Motor neuron (in vitro differentiated cells): ENCODE results near the gene GRHL3. TPM values are rescaled to one million over a fixed set of nuclear protein-coding genes. Genes with fewer than 3 reads are reported as not detected.

Experiments
- ATAC-seq, 8 experiments: fragments of 200-7000 bp; cut with Tn5 transposase; replicated peaks in 6 of 8; 2 replicates each; pipeline ENCODE4 v1.8.0; 2021; ENCODE audit warnings: mild to moderate bottlenecking in 8 of 8, moderate library complexity in 8 of 8
- H3K27ac ChIP-seq, 2 donors: fragments of 250-450 bp; sonication (Bioruptor Pico); 2 replicates each; pipeline ENCODE4 v1.9.0; 2021; ENCODE audit warnings: antibody characterized with exemption in 2 of 2, mild to moderate bottlenecking in 2 of 2, moderate library complexity in 1 of 2
- H3K4me1 ChIP-seq, 2 donors: fragments of 250-450 bp; sonication (Bioruptor Pico); replicated peaks in 1 of 2; 2 replicates each; pipeline ENCODE4 v1.6.1; 2021; ENCODE audit warnings: antibody characterized with exemption in 2 of 2, mild to moderate bottlenecking in 2 of 2, moderate library complexity in 1 of 2
- H3K4me3 ChIP-seq, 5 donors: fragments of 250-450 bp; sonication (Bioruptor Pico); 2 replicates each; pipeline ENCODE4 v1.9.0; 2021; ENCODE audit warnings: antibody characterized with exemption in 5 of 5, mild to moderate bottlenecking in 5 of 5, moderate library complexity in 4 of 5
- WGBS, 10 experiments: fragments of 450-650 bp; shearing (Covaris generic); methylation state at CpG; one replicate each; pipeline ENCODE4 v1.0.0; 2022; 5-methylcytosine and 5-hydroxymethylcytosine counted together
- in situ Hi-C, 9 experiments: fragments of 400-800 bp; cut with MboI; loops; one replicate each; pipeline ENCODE4 v1.15.0; 2021; ENCODE audit warnings: low sequenced_read_pairs in 9 of 9, low pct_unique_long_range_greater_than_20kb in 2 of 9; ENCODE audit not compliant: unreplicated experiment in 9 of 9
- total RNA-seq, 8 experiments: library from RNA; unstranded; fragments of 300-600 nt; gene quantifications; 2 replicates each; pipeline versions ENCODE4 v1.2.3 to v1.2.4, GENCODE V29; 2022

Gene GRHL3
- total RNA-seq, 8 experiments from 2014 or later = 0.05 to 1.1 (median 0.57) TPM; not detected in 1

DNA sequence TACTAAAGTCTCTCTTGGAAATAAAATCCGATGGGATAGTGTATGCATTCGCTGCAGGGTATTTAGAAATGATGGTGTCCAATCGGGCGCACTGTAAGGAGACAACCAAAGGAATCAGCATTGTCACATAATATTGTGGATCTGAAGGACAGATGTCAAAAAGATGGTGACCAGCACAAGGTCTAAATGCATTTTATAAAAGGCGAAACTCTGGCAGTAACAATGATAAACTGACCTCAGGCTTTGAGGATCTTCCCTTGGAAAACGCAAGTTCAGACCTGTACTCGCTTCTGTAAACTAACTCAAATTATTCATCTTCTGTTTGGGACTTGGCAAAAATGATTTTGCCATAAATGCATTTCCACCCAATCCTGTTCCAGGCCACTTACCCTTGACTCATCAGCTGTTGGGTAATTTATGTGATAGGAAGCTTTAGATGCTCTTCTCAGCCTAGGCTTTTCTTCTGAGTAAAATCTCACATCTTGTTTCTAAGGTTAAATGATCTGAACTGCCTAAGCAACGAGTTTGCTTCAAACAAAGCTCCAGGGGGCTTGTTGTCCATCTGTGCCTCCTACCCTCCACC is 60.7 kb downstream of the GRHL3 start:
- in situ Hi-C loops = loop anchor here in 5 of 9 experiments (10.0 to 25.0 kb wide), 3 partner anchors 175 to 318 kb away; partner anchors contain the start of gene SRRM1 (in 1 of the 5)
- H3K4me1 ChIP-seq = peaks cover 0 to 7% of the 10 kb centered on the region in 2 donors
- WGBS, 10 experiments = 40 to 91% (median 79%) methylated on average over 1 to 8 of the region's 8 CpGs
- H3K4me3 ChIP-seq = no peak overlapping the region
- peak in 1 of 8 experiments; percentile 61 for ATAC-seq
- H3K27ac ChIP-seq = no peak overlapping the region

DNA sequence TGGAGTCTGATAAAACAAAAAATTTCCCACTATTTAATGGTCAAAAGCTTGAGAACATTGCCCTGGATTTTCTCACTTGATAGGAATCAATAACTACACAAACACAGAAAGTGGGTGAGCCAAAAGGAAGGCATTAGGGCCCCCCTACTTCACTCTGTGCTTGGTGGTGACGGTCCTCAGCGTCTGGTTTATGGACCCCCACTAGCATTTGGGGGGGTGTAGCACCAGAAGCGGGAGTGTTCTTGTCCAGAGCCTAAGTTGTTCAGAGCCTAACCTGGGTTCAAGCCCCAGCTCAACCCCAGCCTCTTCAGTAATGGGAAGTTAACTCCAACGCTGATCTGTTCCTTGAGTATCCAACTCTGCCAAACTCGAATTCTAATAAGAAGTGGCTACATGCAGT is 61.4 kb downstream of the GRHL3 start:
- Histone ChIP-seq H3K4me3 (no peak overlapping the region), H3K27ac (no peak overlapping the region), H3K4me1 (peaks cover 0 to 4% of the 10 kb centered on the region in 2 donors)
- in situ Hi-C loops = loop anchor here in 5 of 9 experiments (10.0 to 25.0 kb wide), 3 partner anchors 176 to 318 kb away; partner anchors contain the start of gene SRRM1 (in 1 of the 5)
- no peak for ATAC-seq
- WGBS, 10 experiments = 79 to 100% (median 85%) methylated on average over 1 to 5 of the region's 5 CpGs

DNA sequence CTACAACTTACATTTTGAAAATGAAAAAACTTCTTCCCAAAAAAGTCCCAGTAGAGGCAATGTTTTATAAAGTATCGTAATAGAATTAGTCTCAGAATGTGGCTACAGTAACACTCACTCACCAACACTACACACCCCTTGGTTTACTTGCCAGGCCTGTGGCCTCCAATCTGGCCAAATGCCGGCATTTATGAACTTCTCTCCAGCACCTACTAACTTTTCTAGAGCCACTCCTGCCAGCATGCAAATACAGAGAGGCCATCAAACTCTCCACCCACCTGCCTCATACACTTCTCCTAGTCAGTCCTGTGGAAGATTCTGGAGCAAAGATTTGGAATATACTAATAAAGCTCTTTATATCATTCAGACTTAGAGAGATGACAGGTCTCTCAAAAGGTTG is 62.1 kb downstream of the GRHL3 start:
- WGBS, 10 experiments = 86 to 100% (median 98%) methylated on average over 1 to 2 of the region's 2 CpGs; no CpG with 5 or more reads in 2 of the 10 experiments
- Histone ChIP-seq H3K27ac (no peak overlapping the region), H3K4me1 (peaks cover 0 to 2% of the 10 kb centered on the region in 2 donors), H3K4me3 (no peak overlapping the region)
- in situ Hi-C loops = loop anchor here in 5 of 9 experiments (10.0 to 25.0 kb wide), 3 partner anchors 176 to 319 kb away; partner anchors contain the start of gene SRRM1 (in 1 of the 5)
- ATAC-seq = no peak

DNA sequence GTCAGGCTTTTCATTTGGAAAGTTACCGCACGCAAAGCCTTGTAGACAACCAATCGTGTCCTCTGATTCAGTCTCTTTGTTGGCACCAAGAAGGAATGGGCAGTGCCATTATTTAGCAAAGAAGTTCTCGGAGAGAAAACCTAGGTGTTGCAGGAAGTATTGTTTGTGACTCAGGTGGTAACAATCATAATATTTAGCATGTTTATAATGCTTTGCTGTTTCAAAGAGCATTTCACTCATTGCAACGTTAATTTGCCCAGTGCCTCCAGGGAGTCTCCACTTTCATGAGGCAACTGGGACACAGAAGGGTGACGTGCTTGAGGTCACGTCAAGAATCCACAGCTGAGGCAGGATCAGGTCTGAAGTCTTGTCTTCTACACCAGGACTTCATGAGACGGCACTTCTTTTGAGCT is 63.0 kb downstream of the GRHL3 start:
- 81 to 100% (median 92%) methylated on average over 2 to 8 of the region's 8 CpGs; no CpG with 5 or more reads in 1 of the 10 experiments for WGBS, 10 experiments
- in situ Hi-C loops = loop anchor here in 5 of 9 experiments (10.0 to 25.0 kb wide), 3 partner anchors 177 to 320 kb away; partner anchors contain the start of gene SRRM1 (in 1 of the 5)
- ATAC-seq = no peak

DNA sequence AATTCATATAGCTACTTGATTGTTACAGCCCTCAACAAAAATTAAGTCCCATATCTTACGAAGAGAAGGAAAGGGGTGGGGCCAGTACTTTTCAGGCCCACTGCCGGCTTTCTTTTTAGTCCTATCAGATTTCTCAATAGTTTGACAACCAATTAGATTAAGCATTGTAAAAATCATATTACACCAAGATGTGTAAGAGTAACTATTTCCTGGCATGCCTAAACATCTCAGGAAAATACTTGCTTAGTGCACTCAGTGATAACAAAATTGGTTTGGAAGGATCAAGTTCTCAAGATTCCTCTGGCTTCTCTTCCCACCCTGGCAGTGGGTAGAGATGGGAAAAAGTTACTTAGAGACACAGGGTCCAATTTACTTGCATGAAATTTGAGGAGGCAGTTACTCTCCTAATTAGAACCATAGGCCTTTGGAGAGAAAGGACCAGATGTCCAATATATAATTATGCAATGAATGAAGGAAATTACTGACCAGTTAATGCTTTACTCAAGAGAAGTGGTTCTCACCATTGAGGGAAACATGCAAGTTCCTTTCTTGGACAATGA is 64.3 kb downstream of the GRHL3 start:
- ATAC-seq = no peak
- 20 to 100% (median 80%) methylated on average over 1 to 2 of the region's 2 CpGs; no CpG with 5 or more reads in 1 of the 10 experiments for WGBS, 10 experiments
- Histone ChIP-seq H3K4me3 (no peak overlapping the region), H3K27ac (no peak overlapping the region), H3K4me1 (peaks cover 0 to 4% of the 10 kb centered on the region in 2 donors)
- in situ Hi-C loops = loop anchor here in 5 of 9 experiments (10.0 to 25.0 kb wide), 3 partner anchors 179 to 321 kb away; partner anchors contain the start of gene SRRM1 (in 1 of the 5)

More for the DNA sequence above, 63.0 kb downstream of the GRHL3 start:
- H3K4me3 ChIP-seq = no peak overlapping the region
- peaks cover 0 to 4% of the 10 kb centered on the region in 2 donors for H3K4me1 ChIP-seq
- H3K27ac ChIP-seq = no peak overlapping the region

DNA sequence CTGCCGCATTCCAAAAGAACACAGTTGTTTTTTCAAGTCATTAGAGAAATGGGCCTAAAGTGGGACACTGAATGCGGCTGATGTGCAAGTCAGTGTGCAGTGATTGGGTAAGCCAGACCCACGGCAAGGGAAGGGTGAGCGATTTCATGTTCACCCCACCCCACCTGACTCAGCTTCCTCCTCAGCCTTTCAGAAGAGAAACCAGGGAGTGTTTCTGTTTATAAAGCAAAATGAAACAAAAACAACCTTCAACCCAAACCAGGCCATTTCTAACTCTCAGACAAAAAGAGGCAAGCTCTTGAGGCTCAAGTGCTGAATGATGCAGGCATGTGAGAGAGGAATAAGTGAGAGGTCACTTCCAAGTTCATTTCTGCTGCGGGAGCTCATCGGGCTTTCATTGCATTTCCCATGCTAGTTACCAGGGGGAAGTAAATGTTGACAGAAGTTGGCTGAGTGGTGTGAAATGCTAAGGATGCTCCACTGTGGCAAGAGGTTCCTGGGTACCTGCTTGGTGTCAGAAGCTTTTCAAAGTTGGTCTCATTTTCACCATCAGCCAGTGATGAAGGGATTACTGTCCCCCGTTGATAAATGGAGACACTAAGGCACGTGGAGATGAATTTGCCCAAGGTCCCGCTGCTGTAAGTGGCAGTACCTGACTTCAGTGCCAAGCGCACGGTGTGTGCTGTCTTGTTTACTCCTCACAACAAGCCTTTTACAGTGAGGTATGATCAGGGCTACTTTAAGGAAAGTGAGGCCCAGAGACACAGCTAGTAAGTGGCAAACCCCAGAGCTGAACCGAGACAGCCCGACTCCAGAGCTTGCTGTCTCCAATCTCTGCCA is 65.3 kb downstream of the GRHL3 start:
- in situ Hi-C loops = loop anchor here in 5 of 9 experiments (5.0 to 25.0 kb wide), 4 partner anchors 180 to 322 kb away; partner anchors contain the start of gene SRRM1 (in 1 of the 5)
- peaks cover 0 to 4% of the 10 kb centered on the region in 2 donors for H3K4me1 ChIP-seq
- 36 to 100% (median 90%) methylated on average over 2 to 13 of the region's 13 CpGs for WGBS, 10 experiments
- peak in 3 of 8 experiments; percentile 45 to 86 (median 80) for ATAC-seq
- no peak overlapping the region for H3K4me3 ChIP-seq
- H3K27ac ChIP-seq = no peak overlapping the region

DNA sequence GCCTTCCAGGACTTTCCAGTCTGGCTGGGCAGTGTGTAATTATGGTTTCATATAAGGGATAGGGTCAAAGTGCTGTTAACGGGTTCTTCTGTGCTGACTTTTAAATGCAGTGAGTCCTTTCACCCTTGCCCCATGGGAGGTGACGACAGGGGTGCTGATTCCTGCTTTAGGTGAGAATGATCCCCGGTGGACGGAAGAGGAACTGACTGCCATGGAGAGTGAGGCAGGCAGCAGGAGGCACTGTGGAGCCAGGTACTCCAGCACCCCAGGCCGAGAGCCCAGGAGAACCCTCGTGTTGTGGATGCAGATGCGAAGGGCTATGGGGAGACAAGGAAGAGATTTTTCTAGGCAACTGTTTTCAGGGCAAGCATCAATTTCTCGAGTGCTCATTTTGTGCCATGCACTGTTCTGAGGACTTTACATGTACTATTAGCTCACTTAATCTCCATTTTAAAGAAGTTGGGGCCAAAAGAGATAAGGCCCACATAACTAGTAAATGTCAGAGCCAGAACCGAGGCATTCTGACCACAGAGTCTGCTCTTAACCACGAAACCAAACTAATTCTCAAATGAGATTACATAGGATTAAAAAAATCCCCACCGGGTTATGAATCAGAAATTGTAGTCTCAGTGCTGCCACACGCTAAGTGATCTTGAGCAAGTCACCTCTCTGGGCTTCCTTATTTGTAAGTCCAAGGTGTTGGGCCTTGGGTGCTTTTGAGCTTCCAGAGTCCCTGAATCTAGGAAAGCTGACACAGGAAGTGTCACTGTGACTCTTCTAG is 66.2 kb downstream of the GRHL3 start:
- 29 to 100% (median 92%) methylated on average over 1 to 12 of the region's 12 CpGs; no CpG with 5 or more reads in 1 of the 10 experiments for whole genome bisulfite sequencing, 10 experiments
- Histone ChIP-seq H3K4me3 (no peak overlapping the region), H3K27ac (no peak overlapping the region), H3K4me1 (peaks cover 0 to 4% of the 10 kb centered on the region in 2 donors)
- in situ Hi-C loops = loop anchor here in 5 of 9 experiments (5.0 to 25.0 kb wide), 4 partner anchors 181 to 323 kb away; partner anchors contain the start of gene SRRM1 (in 1 of the 5)
- peak in 1 of 8 experiments; percentile 24 for ATAC-seq

DNA sequence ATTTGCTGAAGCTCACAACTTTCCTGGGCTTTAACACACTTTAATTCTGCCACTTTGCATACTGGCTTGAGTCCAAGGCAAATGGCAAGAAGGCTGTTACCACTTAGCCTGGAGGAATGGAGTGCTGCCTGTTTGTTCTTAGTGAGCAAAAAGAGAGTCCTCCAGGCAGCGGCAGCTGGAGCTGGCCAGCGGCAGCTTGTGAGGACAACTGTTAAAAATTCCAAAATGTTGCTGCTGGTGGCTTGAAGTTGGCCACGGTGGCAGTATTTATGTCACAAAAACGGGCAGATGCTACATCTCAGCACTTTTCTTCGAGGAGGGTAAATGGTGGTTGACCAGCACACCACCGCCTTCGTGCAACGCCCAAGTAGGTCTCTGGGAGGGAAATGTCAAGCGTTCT is 67.1 kb downstream of the GRHL3 start:
- Histone ChIP-seq H3K4me3 (no peak overlapping the region), H3K4me1 (peaks cover 0 to 4% of the 10 kb centered on the region in 2 donors), H3K27ac (no peak overlapping the region)
- 44 to 85% (median 81%) methylated on average over 5 to 9 of the region's 9 CpGs; no CpG with 5 or more reads in 5 of the 10 experiments for WGBS, 10 experiments
- peak in 4 of 8 experiments; percentile 42 to 95 (median 53) for ATAC-seq
- in situ Hi-C loops = loop anchor here in 5 of 9 experiments (5.0 to 25.0 kb wide), 4 partner anchors 181 to 324 kb away; partner anchors contain the start of gene SRRM1 (in 1 of the 5)

DNA sequence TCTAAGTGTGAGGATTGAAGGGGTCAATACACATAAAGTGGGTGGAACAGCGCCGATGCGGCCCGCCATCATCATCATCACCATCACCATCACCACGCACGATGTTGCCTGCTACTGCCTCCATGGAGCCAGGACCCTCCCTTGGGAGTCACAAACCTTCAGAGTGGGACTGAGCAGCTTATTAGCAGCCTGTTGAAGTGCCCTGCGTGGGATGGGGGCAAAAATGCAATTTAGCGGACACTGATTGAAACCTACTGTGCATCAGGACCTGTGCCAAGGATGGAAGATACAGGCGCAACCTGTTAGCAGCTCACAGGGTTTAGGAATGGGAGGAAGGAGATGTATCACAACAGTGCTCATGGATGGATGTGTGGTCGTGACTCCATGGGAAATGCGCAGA is 67.8 kb downstream of the GRHL3 start:
- in situ Hi-C loops = loop anchor here in 5 of 9 experiments (5.0 to 25.0 kb wide), 4 partner anchors 182 to 325 kb away; partner anchors contain the start of gene SRRM1 (in 1 of the 5)
- 0 to 100% (median 95%) methylated on average over 1 to 9 of the region's 11 CpGs; no CpG with 5 or more reads in 3 of the 10 experiments for WGBS, 10 experiments

DNA sequence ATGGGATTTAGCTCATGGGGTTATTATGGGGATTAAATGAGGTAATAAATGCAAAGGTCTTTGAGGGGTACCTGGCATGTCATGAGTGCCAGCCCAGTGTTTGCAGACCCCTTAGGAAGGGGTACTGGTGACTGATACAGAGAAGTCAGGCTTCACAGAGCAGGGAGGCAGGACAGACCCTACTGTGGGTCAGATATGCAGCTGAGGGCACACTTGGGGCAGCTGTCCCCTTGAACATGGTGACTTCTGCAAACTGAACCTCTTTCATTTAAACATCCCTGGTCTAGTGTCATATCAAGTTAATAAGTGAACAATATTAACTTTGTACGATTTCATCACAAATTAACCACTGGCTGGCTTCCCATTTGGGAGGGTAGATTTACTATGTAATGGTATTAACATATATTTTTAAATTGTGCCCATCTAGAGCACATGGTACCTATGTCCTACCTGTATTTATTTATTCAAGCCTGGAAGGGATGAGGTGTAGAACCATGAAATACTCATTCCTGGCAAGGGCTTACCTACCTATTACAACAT is 68.5 kb downstream of the GRHL3 start:
- H3K27ac ChIP-seq = no peak overlapping the region
- peaks cover 0 to 4% of the 10 kb centered on the region in 2 donors for H3K4me1 ChIP-seq
- 38 to 100% (median 80%) methylated on average over 1 of the region's 1 CpG; no CpG with 5 or more reads in 4 of the 10 experiments for WGBS, 10 experiments
- in situ Hi-C loops = loop anchor here in 5 of 9 experiments (5.0 to 25.0 kb wide), 4 partner anchors 183 to 325 kb away; partner anchors contain the start of gene SRRM1 (in 1 of the 5)
- no peak for ATAC-seq
- no peak overlapping the region for H3K4me3 ChIP-seq

More for the DNA sequence above, 67.8 kb downstream of the GRHL3 start:
- H3K4me1 ChIP-seq = peaks cover 0 to 4% of the 10 kb centered on the region in 2 donors
- no peak for ATAC-seq
- H3K27ac ChIP-seq = no peak overlapping the region
- H3K4me3 ChIP-seq = no peak overlapping the region

DNA sequence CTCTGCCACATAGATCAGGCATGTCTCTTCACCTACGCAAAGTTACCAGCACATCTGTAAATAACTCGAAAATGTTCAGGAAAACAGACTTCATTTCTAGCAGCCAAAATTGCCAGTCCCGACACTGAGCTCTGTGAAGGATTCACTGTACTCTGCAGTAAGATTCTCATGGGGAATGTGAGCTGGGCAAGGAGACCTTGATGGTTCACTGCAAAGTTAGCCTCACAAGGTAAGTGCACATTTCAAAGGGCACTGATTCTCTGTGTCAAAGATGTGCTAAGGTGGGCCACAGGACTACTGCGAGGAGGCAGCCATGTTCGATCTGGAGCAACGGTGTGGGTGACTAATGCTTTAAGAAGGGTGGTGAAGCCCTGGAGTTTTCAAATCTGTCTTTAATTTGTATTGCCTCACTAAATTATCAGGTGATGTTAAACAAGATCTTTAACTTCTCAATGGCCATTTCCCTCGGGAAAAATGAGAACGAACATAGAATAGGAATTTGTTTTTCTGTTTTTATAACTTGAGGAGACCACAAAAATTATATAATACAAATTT is 69.3 kb downstream of the GRHL3 start:
- Histone ChIP-seq H3K27ac (no peak overlapping the region), H3K4me1 (peaks cover 0 to 4% of the 10 kb centered on the region in 2 donors), H3K4me3 (no peak overlapping the region)
- 43 to 100% (median 84%) methylated on average over 2 to 8 of the region's 8 CpGs; no CpG with 5 or more reads in 1 of the 10 experiments for WGBS, 10 experiments
- ATAC-seq = no peak
- in situ Hi-C loops = loop anchor here in 5 of 9 experiments (5.0 to 25.0 kb wide), 4 partner anchors 184 to 326 kb away; partner anchors contain the start of gene SRRM1 (in 1 of the 5)
